Measurements from ENCODE around the gene GPR4.

The GPR4 gene

DNA sequence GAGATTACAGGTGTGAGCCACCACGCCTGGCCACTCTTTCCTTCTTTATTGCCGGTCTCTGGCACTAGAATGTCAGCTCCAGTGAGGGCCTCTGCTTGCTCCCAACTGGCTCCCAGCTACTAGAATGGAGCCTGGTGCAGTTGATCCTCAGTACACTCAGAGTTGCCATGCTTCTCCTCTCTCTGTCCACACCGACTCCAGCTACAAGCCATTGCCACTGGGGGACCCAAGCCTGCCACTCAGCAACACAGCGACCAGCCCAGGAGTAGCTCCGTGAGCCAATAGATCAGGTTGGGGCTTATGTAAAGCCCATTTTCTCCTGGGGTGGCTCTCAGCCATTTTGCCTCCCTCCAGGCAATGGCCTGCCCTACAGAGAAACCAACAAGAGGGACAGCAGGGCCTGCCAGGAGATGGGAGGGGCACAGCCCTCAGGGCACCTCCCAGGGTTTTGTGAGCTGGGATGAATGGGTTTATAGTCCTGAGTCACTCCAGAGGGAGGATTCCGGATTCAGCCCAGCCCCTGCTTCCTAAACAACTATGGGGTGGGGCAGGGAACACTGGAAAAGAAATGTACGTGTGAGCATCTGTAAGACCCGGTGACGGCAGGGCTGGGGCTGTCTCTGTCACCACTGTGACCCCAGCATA is 53.9 kb downstream of the GPR4 start:
- no peak for DNase-seq (ENCODE audit: low spot score)

- DNase-seq (ENCODE audit: low spot score): no peak
These were observed 54.7 kb downstream of the GPR4 start for GRCh38 chr19:45547211-45547770.

- no peak for DNase-seq (ENCODE audit: low spot score)
These were observed 59.8 kb downstream of the GPR4 start for GRCh38 chr19:45542234-45542668.
